H9 (cell line): ENCODE results near the gene GRIK3. TPM values are rescaled to one million over a fixed set of nuclear protein-coding genes. Genes with fewer than 3 reads are reported as not detected.

Experiments
- DNase-seq: peaks from one replicate; pipeline ENCODE4 v3.0.0-alpha.2; 2017
- H2AFZ ChIP-seq: one replicate; pipeline ENCODE4 v1.6.1; 2013; ENCODE audit warnings: mild to moderate bottlenecking, low read length, control low read depth, moderate library complexity
- H2AK5ac ChIP-seq: 2 replicates; pipeline ENCODE4 v1.6.1; 2013; ENCODE audit warnings: low read length, control low read depth, mixed read lengths; ENCODE audit not compliant: insufficient read length
- H2BK120ac ChIP-seq: one replicate; pipeline ENCODE4 v1.6.1; 2013; ENCODE audit warnings: low read depth, mild to moderate bottlenecking, low read length, control low read depth, inconsistent platforms; ENCODE audit not compliant: poor library complexity, severe bottlenecking
- H2BK12ac ChIP-seq: 2 replicates; pipeline ENCODE4 v1.6.1; 2013; ENCODE audit warnings: low read length, control low read depth, mixed read lengths, low read depth; ENCODE audit not compliant: insufficient read length
- H2BK15ac ChIP-seq: 2 replicates; pipeline ENCODE4 v1.6.1; 2013; ENCODE audit warnings: low read depth, low read length, control low read depth
- H2BK20ac ChIP-seq: one replicate; pipeline ENCODE4 v1.6.1; 2013; ENCODE audit warnings: low read depth, mild to moderate bottlenecking, low read length, control low read depth, inconsistent platforms; ENCODE audit not compliant: poor library complexity, severe bottlenecking
- H2BK5ac ChIP-seq: 2 replicates; pipeline ENCODE4 v1.6.1; 2013; ENCODE audit warnings: low read length, control low read depth, mixed read lengths; ENCODE audit not compliant: insufficient read length
- H3K14ac ChIP-seq: 2 replicates; pipeline ENCODE4 v1.6.1; 2013; ENCODE audit warnings: low read length, control low read depth; ENCODE audit not compliant: insufficient read depth
- H3K18ac ChIP-seq: 2 replicates; pipeline ENCODE4 v1.6.1; 2013; ENCODE audit warnings: low read depth, mild to moderate bottlenecking, mixed read lengths, low read length, control low read depth; ENCODE audit not compliant: insufficient read length
- H3K23ac ChIP-seq: 2 replicates; pipeline ENCODE4 v1.6.1; 2013; ENCODE audit warnings: low read length, control low read depth, mixed read lengths, low read depth; ENCODE audit not compliant: insufficient read length
- H3K23me2 ChIP-seq: 2 replicates; pipeline ENCODE4 v1.6.1; 2013; ENCODE audit warnings: low read depth, mild to moderate bottlenecking, mixed read lengths, low read length, control low read depth; ENCODE audit not compliant: insufficient read length, poor library complexity, severe bottlenecking
- H3K27ac ChIP-seq: 2 replicates; pipeline ENCODE4 v1.5.1; 2013; ENCODE audit warnings: low read length, control low read depth, mixed read lengths, low read depth; ENCODE audit not compliant: insufficient read length
- H3K27me3 ChIP-seq: 2 replicates; pipeline ENCODE4 v1.6.1; 2013; ENCODE audit warnings: low read length, control low read depth, inconsistent platforms; ENCODE audit not compliant: insufficient read depth
- H3K4ac ChIP-seq: 2 replicates; pipeline ENCODE4 v1.6.1; 2013; ENCODE audit warnings: low read depth, mild to moderate bottlenecking, control low read depth, inconsistent platforms, low read length, moderate library complexity
- H3K4me1 ChIP-seq: 2 replicates; pipeline ENCODE4 v1.6.1; 2013; ENCODE audit warnings: low read length, control low read depth, inconsistent platforms; ENCODE audit not compliant: insufficient read depth
- H3K4me2 ChIP-seq: 2 replicates; pipeline ENCODE4 v1.6.1; 2013; ENCODE audit warnings: low read length, control low read depth, mixed read lengths; ENCODE audit not compliant: insufficient read length, insufficient read depth
- H3K56ac ChIP-seq: 2 replicates; pipeline ENCODE4 v1.6.1; 2013; ENCODE audit warnings: low read depth, mild to moderate bottlenecking, mixed read lengths, low read length, control low read depth; ENCODE audit not compliant: insufficient read length
- H3K79me1 ChIP-seq: 2 replicates; pipeline ENCODE4 v1.6.1; 2013; ENCODE audit warnings: low read depth, mild to moderate bottlenecking, moderate library complexity, low read length, control low read depth, inconsistent platforms; ENCODE audit not compliant: insufficient read depth, poor library complexity, severe bottlenecking
- H3K79me2 ChIP-seq: 2 replicates; pipeline ENCODE4 v1.6.1; 2013; ENCODE audit warnings: low read length, control low read depth, inconsistent platforms; ENCODE audit not compliant: insufficient read depth
- H3K9ac ChIP-seq: 2 replicates; pipeline ENCODE4 v1.6.1; 2013; ENCODE audit warnings: low read length, control low read depth, mixed read lengths; ENCODE audit not compliant: insufficient read length; ENCODE audit errors: extremely low read depth
- H3K9me3 ChIP-seq: one replicate; pipeline ENCODE4 v1.6.1; 2013; ENCODE audit warnings: low read depth, low read length, inconsistent platforms; ENCODE audit not compliant: control insufficient read depth
- H3T11ph ChIP-seq: one replicate; pipeline ENCODE4 v1.6.1; 2013; ENCODE audit warnings: mild to moderate bottlenecking, low read length, control low read depth, inconsistent platforms
- H4K20me1 ChIP-seq: one replicate; pipeline ENCODE4 v1.6.1; 2013; ENCODE audit not compliant: control insufficient read depth, insufficient read length, insufficient read depth
- H4K5ac ChIP-seq: 2 replicates; pipeline ENCODE4 v1.6.1; 2013; ENCODE audit warnings: low read depth, mild to moderate bottlenecking, mixed read lengths, low read length, control low read depth; ENCODE audit not compliant: insufficient read length
- H4K8ac ChIP-seq: replicated peaks from 2 replicates; pipeline ENCODE4 v1.6.1; 2013; ENCODE audit warnings: low read length, control low read depth, mixed read lengths, low read depth; ENCODE audit not compliant: insufficient read length
- H4K91ac ChIP-seq: 2 replicates; pipeline ENCODE4 v1.6.1; 2013; ENCODE audit warnings: low read depth, mild to moderate bottlenecking, moderate library complexity, mixed read lengths, low read length, control low read depth; ENCODE audit not compliant: insufficient read length
- H3K27ac Mint-ChIP-seq, 3 experiments: 2 replicates in 2 of 3; 3 replicates in 1 of 3; pipeline ENCODE4 v1.8.0; 2020 to 2021; ENCODE audit warnings: mixed read lengths in 3 of 3, mild to moderate bottlenecking in 1 of 3, moderate library complexity in 1 of 3
- H3K27me3 Mint-ChIP-seq: 2 replicates; pipeline ENCODE4 v1.8.0; 2021; ENCODE audit warnings: low read depth, mild to moderate bottlenecking, moderate library complexity, mixed read lengths
- H3K36me3 Mint-ChIP-seq, 3 experiments: 2 replicates in 2 of 3; 3 replicates in 1 of 3; pipeline ENCODE4 v1.8.0; 2020 to 2021; ENCODE audit warnings: low read depth in 3 of 3, mixed read lengths in 3 of 3; ENCODE audit not compliant: insufficient read depth in 1 of 3
- H3K4me1 Mint-ChIP-seq, 2 experiments: 2 replicates each; pipeline ENCODE4 v1.8.0; 2020; ENCODE audit warnings: mixed read lengths in 2 of 2
- H3K4me3 Mint-ChIP-seq, 2 experiments: 2 replicates in 1 of 2; 3 replicates in 1 of 2; pipeline ENCODE4 v1.8.0; 2020 to 2021; ENCODE audit warnings: mild to moderate bottlenecking in 2 of 2, mixed read lengths in 2 of 2, moderate library complexity in 1 of 2
- H3K9me3 Mint-ChIP-seq, 2 experiments: 2 replicates in 1 of 2; 3 replicates in 1 of 2; pipeline ENCODE4 v1.8.0; 2020; ENCODE audit warnings: mild to moderate bottlenecking in 2 of 2, mixed read lengths in 2 of 2, moderate library complexity in 1 of 2
- CTCF ChIP-seq: fragments of 200-600 bp; sonication (generic); conservative IDR thresholded peaks from 3 replicates; pipeline ENCODE4 v1.8.0; 2021; ENCODE audit warnings: antibody characterized with exemption, mild to moderate bottlenecking
- WGBS: extraction: QIAGEN DNeasy Blood & Tissue Kit; methylation state at CpG from one replicate; pipeline ENCODE4 v1.1.7; 2013; ENCODE audit warnings: missing lambda C conversion rate, low lambda C conversion rate, mixed read lengths; ENCODE audit not compliant: insufficient read length; ENCODE audit errors: extremely low coverage; 5-methylcytosine and 5-hydroxymethylcytosine counted together
- total RNA-seq: library from RNA; stranded (reverse); gene quantifications from 2 replicates; pipeline ENCODE4 v1.2.1, GENCODE V29; 2021

GRIK3 gene
- total RNA-seq, 1 experiment from 2014 or later = 1.7 TPM

GRCh38 chr1:36847761-36848160 is 186.6 kb downstream of the GRIK3 start:
- peak; percentile 71 for DNase-seq
- Histone ChIP-seq H4K8ac (no peak overlapping the region), H3K27ac (no peak overlapping the region), H4K91ac (no peak overlapping the region), H2BK120ac (no peak overlapping the region), H2AFZ (no peak overlapping the region), H3K18ac (no peak overlapping the region), H3K79me1 (no peaks in the 10 kb centered on the region), H3K4me1 (peaks cover 8% of the 10 kb centered on the region; the same call in 1 of the 2 replicates), H3K79me2 (no peaks in the 10 kb centered on the region), H2BK15ac (no peak overlapping the region), H3K4me2 (no peak overlapping the region), H3K4ac (no peak overlapping the region), H3T11ph (no peak overlapping the region), H4K5ac (no peak overlapping the region), H2AK5ac (no peak overlapping the region), H3K14ac (no peak overlapping the region; the same call in 1 of the 2 replicates), H4K20me1 (no peaks in the 10 kb centered on the region), H3K9ac (no peak overlapping the region), H3K27me3 (no peaks in the 10 kb centered on the region), H2BK20ac (no peak overlapping the region), H3K23me2 (no peaks in the 10 kb centered on the region), H3K23ac (no peak overlapping the region), H3K9me3 (no peaks in the 10 kb centered on the region), H2BK12ac (no peak overlapping the region), H3K56ac (no peak overlapping the region), H2BK5ac (no peak overlapping the region)
- Mint-ChIP-seq H3K9me3 (no peaks in the 10 kb centered on the region; a peak in 1 of 5 replicates), H3K27ac (peak overlapping the region in 1 of 3 experiments; percentile 82; a peak in 1 of 7 replicates), H3K4me3 (peak overlapping the region in 1 of 2 experiments; percentile 17; a peak in 1 of 5 replicates), H3K27me3 (peaks cover 8% of the 10 kb centered on the region), H3K4me1 (peaks cover 66 to 77% of the 10 kb centered on the region in 2 experiments), H3K36me3 (no peaks in the 10 kb centered on the region)
- no CpG with 5 or more reads among the region's 2 CpGs for WGBS
- TF ChIP-seq CTCF = no peak
